ENCODE results near the gene CLN3.
"Not testable (repeated sequence)": the region's sequence is repeated elsewhere in the genome, so short reads cannot be mapped to it uniquely, and the experiment has no call there.

CLN3 gene

DNA sequence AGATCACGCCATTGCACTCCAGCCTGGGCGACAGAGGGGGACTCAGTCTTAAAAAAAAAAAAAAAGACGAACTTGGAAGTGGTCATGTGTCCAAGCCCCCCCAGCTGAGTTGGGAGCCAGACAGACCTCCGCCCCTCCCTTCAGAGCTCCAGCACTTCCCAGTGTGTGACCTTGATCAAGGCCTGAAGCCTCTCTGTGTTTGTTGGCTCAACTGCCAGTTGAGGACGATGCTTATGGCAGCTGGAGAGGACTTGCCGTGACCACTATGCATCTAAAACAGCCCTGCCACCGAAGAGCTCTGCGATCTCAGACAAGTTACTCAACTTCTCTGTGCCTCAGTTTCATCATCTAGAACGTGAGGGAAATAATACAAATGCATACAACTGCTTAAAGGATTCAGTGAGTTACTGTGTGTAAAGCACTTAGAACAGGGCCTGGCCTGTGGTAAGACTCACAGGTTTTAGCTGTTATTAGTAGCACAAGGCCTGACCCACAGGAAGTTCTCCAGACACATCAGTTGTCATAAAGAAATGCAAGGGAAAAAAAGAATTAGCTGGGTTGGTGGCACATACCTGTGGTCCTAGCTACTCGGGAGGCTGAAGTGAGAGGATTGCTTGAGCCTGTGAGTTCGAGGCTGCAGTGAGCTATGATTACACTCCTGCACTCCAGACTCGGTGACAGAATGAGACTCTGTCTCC is 21.8 kb upstream of the CLN3 start:
- DNase-seq: no peak

DNA sequence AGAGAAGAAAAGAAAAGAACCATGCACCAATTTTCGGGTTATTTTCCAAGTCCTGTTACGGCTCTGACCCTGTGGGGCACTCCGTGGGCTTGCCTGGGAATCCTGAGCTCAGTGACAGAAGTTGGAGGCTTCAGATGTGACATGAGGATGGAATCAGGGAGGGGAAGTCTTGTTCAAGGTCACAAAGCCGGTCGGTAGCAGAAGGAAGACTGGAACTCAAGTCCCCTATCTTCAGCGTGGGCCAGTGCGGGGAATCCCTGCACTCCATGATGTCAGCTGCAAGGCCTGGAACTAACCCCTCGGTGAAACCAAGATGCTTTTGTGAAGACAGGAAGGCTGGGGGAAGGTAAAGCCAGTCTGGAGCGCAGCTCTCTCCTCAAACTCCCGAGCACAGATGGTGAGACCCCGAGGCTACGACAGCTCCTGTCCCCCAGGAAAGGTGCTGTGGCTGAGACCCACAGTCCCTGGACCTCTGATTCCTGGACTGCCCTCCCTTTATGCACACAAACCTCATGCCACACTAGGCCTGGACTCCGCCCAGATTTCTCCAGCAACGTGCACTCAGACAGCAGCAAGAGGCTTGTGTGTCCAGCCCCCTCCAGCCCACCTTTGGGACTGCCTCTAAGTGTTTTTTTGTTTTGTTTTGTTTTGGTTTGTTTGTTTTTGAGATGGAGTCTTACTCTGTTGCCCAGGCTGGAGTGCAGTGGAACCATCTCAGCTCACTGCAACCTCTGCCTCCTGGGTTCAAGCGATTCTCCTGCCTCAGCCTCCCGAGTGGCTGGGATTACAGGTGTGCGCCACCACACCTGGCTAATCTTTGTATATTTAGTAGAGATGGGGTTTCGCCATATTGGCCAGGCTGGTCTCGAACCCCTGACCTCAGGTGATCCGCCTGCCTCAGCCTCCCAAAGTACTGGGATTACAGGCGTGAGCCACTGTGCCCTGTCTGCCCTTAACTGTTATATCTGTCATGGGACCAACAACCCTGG is 20.2 kb upstream of the CLN3 start:
- DNase-seq: no peak

DNA sequence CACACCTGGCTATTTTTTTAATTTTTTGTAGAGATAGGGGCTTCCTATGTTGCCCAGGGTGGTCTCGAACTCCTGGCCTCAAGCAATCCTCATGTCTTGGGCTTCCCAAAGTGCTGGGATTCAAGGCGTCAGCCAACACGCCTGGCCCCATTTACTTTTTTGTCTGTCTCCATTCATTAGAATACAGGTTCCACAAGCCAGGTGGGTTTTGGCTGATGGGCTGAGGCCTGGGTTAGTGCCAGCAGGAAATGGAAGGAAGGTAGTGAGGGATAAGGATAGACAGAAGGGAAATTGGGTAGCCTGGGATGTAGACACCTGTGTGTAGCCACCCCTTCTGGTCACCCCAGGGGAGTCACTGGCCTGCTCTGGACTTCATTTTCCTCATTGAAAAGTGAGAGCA is 19.2 kb upstream of the CLN3 start:
- DNase-seq: no peak

- DNase-seq: no peak
Observed at GRCh38 chr16:28505489-28506137, 13.7 kb upstream of the CLN3 start.

DNA sequence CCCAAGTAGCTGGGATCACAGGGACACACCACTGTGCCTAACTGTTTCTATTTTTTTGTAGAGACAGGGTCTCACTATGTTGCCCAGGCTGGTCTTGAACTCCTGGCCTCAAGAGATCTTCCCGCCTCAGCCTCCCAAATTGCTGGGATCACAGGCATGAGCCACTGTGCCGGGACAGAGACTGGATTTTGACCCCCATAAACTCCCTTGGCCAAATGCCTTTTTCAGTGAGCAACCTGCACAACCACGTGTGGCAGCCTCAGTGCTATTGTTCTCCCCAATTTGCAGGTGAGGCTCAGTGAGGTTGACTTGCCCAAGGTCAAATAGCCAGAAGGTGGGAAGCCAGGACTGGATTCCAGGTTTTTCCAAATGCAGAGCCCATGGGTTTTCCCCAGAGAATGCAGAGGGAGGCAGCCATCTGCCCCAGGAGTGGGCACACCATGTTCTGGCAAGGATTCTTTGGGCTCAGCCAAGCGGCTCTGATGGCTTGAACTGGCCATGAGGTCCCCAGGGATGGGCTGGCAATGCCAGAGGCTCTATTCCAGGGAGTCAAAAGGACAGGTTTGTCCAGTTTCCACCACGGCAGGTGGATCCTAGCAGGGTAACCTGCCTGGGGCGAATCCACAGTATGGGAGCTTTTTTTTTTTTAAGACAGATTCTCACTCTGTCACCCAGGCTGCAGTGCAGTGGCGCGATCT is 13.0 kb upstream of the CLN3 start:
- no peak for DNase-seq

GRCh38 chr16:28503470-28504259 is 11.8 kb upstream of the CLN3 start:
- DNase-seq: no peak

- no peak for DNase-seq
Observed at GRCh38 chr16:28502290-28502689, 10.4 kb upstream of the CLN3 start.

DNA sequence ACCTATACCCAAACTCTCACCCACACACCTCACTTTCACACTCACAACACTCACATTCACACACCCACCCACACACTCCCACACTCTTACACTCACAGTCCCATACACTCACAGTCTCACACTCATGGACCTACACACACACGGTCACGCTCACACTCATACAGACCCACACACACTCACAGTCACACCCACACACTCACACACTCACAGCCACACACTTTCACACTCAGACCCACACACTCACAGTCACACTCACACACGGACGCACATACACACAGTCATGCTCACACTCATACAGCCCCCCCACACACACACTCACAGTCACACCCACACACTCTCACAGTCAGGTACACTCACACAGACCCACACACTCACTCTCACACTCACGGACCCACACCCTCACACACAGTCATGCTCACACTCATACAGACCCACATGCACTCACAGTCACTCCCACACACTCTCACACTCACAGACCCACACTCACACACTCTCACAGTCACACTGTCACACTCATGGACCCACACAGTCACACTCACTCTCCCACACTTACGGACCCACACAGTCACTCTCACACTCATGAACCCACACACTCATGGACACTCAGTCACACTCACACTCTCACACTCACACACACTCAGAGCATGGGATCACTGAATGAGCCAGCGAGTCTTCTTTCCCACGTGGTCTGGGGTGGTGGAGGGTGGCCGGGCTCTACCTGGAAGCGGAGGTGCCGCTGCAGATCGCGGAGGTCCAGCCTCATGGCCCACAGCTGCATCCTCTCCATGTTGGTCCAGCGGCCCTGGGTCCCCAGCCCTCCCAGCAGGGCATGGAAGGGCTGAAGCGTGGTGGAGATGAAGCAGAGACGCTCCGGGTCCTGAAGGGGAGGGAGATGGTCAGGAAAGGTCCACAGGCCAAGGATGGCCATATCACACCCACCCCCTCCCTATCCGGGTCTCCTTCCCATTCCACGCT is 9.7 kb upstream of the CLN3 start:
- DNase-seq: no peak

DNA sequence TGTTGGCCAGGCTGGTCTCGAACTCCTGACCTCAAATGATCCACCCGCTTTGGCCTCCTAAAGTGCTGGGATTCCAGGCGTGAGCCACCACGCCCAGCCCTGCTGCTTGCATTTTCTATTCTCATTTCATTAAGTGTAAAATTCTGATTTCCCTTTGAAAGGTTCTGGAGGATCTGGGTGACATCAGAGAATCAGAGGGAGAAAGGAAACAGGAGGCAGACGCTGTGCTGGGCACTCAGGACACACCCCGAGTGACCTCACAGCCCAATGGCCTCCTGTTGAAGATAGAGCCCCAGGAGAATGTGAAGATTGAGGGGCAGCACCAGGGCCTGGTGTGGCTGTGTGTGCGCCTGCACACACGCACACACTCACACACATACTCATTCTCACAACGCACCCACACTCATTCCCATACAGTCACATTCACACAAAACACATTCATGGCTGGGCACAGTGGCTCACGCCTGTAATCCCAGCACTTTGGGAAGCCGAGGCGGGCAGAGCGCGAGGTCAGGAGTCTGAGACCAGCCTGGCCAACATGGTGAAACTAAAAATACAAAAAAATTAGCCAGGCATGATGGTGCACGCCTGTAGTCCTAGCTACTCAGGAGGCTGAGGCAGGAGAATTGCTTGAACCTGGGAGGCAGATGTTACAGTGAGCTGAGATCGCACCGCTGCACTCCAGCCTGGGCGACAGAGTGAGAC is 8.8 kb upstream of the CLN3 start:
- not testable (repeated sequence) for DNase-seq

GRCh38 chr16:28499854-28500253 is 8.0 kb upstream of the CLN3 start:
- DNase-seq: no peak

GRCh38 chr16:28498666-28499381 is 7.0 kb upstream of the CLN3 start:
- no peak for DNase-seq

- no peak for DNase-seq
Observed at GRCh38 chr16:28497861-28498599, 6.2 kb upstream of the CLN3 start.

- no peak for DNase-seq
Observed at GRCh38 chr16:28497386-28497785, 5.5 kb upstream of the CLN3 start.

GRCh38 chr16:28496844-28497243 is 5.0 kb upstream of the CLN3 start:
- DNase-seq: no peak

DNA sequence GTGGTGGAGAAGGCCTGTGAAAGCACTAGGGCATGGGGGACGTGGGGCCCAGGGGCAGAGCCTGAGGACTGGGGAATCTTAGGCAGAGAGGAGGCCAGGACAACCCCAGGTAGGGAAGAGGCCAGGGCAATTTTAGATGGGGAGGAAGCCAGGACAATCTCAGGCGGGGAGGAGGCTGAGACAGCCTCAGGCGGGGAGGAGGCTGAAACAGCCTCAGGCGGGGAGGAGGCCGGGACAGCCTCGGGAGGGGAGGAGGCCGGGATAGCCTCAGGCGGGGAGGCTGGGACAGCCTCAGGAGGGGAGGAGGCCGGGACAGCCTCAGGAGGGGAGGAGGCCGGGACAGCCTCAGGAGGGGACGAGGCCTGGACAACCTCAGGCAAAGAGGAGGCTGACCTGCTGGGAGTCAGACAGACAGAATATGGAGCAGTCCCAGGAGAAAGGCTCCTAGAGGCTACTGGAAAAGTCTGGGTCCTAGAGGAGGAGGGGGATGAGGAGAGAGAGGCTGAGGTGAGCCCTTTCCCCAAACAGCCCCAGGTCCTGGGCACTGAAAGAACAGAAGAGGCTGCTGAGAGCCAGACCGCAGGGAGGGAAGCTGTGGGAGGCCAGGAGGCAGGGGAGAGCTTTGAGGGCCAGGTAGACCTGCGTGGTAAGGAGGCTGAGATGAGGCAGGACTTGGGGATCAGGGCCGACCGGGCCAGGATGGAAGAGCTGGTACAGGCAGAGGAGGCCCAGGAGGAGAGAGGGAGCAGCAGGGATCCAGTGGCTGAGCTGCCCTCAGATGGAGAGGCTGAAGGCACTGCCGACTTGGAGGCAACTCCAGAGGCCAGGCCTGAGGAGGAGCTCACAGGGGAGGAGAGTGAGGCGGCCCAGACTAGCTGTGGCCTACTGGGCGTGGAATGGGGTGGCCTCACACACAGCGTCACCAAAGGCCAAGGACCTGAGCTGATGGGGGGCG is 4.2 kb upstream of the CLN3 start:
- no peak for DNase-seq

- no peak for DNase-seq
Observed at GRCh38 chr16:28495098-28495793, 3.4 kb upstream of the CLN3 start.
